ENCODE data around the gene GSN. TPM values are rescaled to one million over a fixed set of nuclear protein-coding genes. Genes with fewer than 3 reads are reported as not detected.

GSN gene
- polyA plus RNA-seq, 3 donors, result 67.4 to 187 (median 95.8) TPM

DNA sequence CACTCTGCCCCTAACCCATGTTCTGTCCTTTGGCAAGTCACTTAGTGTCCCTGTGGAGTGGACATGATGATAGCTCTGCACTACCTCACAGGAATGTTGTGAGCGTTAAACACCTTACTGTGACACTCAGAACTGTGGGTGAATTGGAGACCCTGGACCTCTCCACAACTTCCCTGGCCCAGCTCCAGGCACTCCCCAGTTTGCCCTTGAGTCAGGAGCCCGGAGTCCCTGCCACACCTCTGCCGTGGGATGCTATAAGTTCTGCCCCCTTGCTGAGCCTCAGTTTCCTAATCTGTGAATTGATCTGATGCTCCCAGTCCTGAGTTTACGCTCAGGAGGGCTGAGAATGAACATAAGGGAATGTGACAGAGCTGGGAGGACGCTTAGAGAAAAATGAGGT, 34.4 kb downstream of the GSN start:
- Histone ChIP-seq H2AFZ (ENCODE audit: insufficient read depth, low read depth, low read length, poor library complexity, severe bottlenecking) (no peak overlapping the region), H4K20me1 (ENCODE audit: insufficient read depth, low read length) (peaks cover 11% of the 10 kb centered on the region), H3K79me2 (ENCODE audit: insufficient read depth, low read length) (peaks cover 9% of the 10 kb centered on the region), H3K27ac (ENCODE audit: low read depth in 1 of 2, low read length in 2 of 2) (no peak overlapping the region), H3K4me3 (replicated peaks in 1 of 3; ENCODE audit: low read depth in 2 of 3, low read length in 3 of 3) (no peak overlapping the region), H3K36me3 (replicated peaks in 1 of 2; ENCODE audit: control insufficient read depth in 1 of 2, insufficient read depth in 2 of 2, low read length in 2 of 2) (peaks cover 42 to 49% of the 10 kb centered on the region in 2 donors), H3K9me3 (replicated peaks in 1 of 2; ENCODE audit: control insufficient read depth in 1 of 2, insufficient read depth in 1 of 2, low read length in 2 of 2) (no peaks in the 10 kb centered on the region), H3K9ac (ENCODE audit: insufficient read depth, low read length, poor library complexity, severe bottlenecking) (no peak overlapping the region), H3K4me1 (ENCODE audit: control insufficient read depth in 1 of 2, insufficient read depth in 2 of 2, low read length in 2 of 2) (peaks cover 29 to 33% of the 10 kb centered on the region in 2 donors), H3K4me2 (replicated peaks; ENCODE audit: extremely low read depth, low read length, poor library complexity, severe bottlenecking) (no peak overlapping the region), H3K27me3 (ENCODE audit: control insufficient read depth in 2 of 2, insufficient read depth in 2 of 2, low read length in 2 of 2) (peaks cover 0 to 8% of the 10 kb centered on the region in 2 donors)
- Mint-ChIP-seq H3K27me3 (ENCODE audit: low read depth in 3 of 3) (peaks cover 6 to 13% (median 9%) of the 10 kb centered on the region in 3 donors), H3K9me3 (no peaks in the 10 kb centered on the region), H3K27ac (no peak overlapping the region), H3K4me3 (no peak overlapping the region), H3K36me3 (peaks cover 42 to 45% of the 10 kb centered on the region in 2 donors), H3K4me1 (peaks cover 29% of the 10 kb centered on the region)
- 90% methylated on average over 2 of the region's 5 CpGs for WGBS (ENCODE audit: insufficient coverage)
- intact Hi-C loops (cut with micrococcal nuclease), result no loop called here
- DNase-seq, result no peak
- TF ChIP-seq, protein P1, sequence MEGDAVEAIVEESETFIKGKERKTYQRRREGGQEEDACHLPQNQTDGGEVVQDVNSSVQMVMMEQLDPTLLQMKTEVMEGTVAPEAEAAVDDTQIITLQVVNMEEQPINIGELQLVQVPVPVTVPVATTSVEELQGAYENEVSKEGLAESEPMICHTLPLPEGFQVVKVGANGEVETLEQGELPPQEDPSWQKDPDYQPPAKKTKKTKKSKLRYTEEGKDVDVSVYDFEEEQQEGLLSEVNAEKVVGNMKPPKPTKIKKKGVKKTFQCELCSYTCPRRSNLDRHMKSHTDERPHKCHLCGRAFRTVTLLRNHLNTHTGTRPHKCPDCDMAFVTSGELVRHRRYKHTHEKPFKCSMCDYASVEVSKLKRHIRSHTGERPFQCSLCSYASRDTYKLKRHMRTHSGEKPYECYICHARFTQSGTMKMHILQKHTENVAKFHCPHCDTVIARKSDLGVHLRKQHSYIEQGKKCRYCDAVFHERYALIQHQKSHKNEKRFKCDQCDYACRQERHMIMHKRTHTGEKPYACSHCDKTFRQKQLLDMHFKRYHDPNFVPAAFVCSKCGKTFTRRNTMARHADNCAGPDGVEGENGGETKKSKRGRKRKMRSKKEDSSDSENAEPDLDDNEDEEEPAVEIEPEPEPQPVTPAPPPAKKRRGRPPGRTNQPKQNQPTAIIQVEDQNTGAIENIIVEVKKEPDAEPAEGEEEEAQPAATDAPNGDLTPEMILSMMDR (IDR thresholded peaks at IDR 0.05), result no peak

DNA sequence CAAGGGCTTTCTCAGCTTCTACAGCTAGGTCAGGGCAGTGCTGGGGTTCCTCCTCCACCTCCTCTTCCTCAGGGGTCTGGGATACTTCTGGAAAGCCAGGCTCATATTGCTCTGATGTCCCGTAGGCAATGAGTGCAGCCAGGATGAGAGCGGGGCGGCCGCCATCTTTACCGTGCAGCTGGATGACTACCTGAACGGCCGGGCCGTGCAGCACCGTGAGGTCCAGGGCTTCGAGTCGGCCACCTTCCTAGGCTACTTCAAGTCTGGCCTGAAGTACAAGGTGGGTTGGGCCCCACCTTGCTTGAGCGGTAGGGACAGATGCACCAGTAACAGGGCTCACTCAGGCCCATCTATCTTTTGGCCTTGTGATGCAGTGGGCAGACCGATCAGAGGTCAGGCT, 34.8 kb downstream of the GSN start:
- Histone ChIP-seq H3K9me3 (replicated peaks in 1 of 2; ENCODE audit: control insufficient read depth in 1 of 2, insufficient read depth in 1 of 2, low read length in 2 of 2) (no peaks in the 10 kb centered on the region), H4K20me1 (ENCODE audit: insufficient read depth, low read length) (peaks cover 10% of the 10 kb centered on the region), H3K4me3 (replicated peaks in 1 of 3; ENCODE audit: low read depth in 2 of 3, low read length in 3 of 3) (no peak overlapping the region), H3K4me1 (ENCODE audit: control insufficient read depth in 1 of 2, insufficient read depth in 2 of 2, low read length in 2 of 2) (peaks cover 25 to 28% of the 10 kb centered on the region in 2 donors), H3K4me2 (replicated peaks; ENCODE audit: extremely low read depth, low read length, poor library complexity, severe bottlenecking) (no peak overlapping the region), H3K36me3 (replicated peaks in 1 of 2; ENCODE audit: control insufficient read depth in 1 of 2, insufficient read depth in 2 of 2, low read length in 2 of 2) (peaks cover 46 to 53% of the 10 kb centered on the region in 2 donors), H2AFZ (ENCODE audit: insufficient read depth, low read depth, low read length, poor library complexity, severe bottlenecking) (no peak overlapping the region), H3K27me3 (ENCODE audit: control insufficient read depth in 2 of 2, insufficient read depth in 2 of 2, low read length in 2 of 2) (peaks cover 0 to 8% of the 10 kb centered on the region in 2 donors), H3K27ac (ENCODE audit: low read depth in 1 of 2, low read length in 2 of 2) (no peak overlapping the region), H3K79me2 (ENCODE audit: insufficient read depth, low read length) (peaks cover 9% of the 10 kb centered on the region), H3K9ac (ENCODE audit: insufficient read depth, low read length, poor library complexity, severe bottlenecking) (no peak overlapping the region)
- over 99% methylated on average over 13 of the region's 13 CpGs for WGBS (ENCODE audit: insufficient coverage)
- no peak overlapping the region for H3K4me3 Mint-ChIP-seq
- intact Hi-C loops (cut with micrococcal nuclease), result no loop called here
- no peaks in the 10 kb centered on the region for H3K9me3 Mint-ChIP-seq
- no peak overlapping the region for H3K27ac Mint-ChIP-seq
- peaks cover 6 to 13% (median 9%) of the 10 kb centered on the region in 3 donors for H3K27me3 Mint-ChIP-seq (ENCODE audit: low read depth in 3 of 3)
- no peak for DNase-seq
- peaks cover 46 to 49% of the 10 kb centered on the region in 2 donors for H3K36me3 Mint-ChIP-seq
- TF ChIP-seq, protein P1 (IDR thresholded peaks at IDR 0.05), result no peak
- H3K4me1 Mint-ChIP-seq, result peaks cover 25% of the 10 kb centered on the region

All from CD14-positive monocyte (primary cell).